Measurements from ENCODE around the gene CCDC15. TPM values are rescaled to one million over a fixed set of nuclear protein-coding genes. Genes with fewer than 3 reads are reported as not detected.

CCDC15 gene
- total RNA-seq, 2 experiments from 2014 or later = 7.7 to 8.8 TPM

GRCh38 chr11:125071435-125071834 is 117.4 kb downstream of the CCDC15 start:
- ChIA-PET POLR2A (interaction anchor here (0.6 kb wide), 1 partner anchor 48 kb away, joined by 3 read pairs; no protein-coding TSS in a partner anchor), CTCF (no interaction called here)
- Mint-ChIP-seq H3K4me1 (ENCODE audit: low read depth) (peaks cover 24% of the 10 kb centered on the region), H3K4me3 (no peak overlapping the region), H3K27ac (peak overlapping the region; percentile 60), H3K36me3 (ENCODE audit: low read depth) (no peaks in the 10 kb centered on the region), H3K27me3 (ENCODE audit: low read depth) (no peaks in the 10 kb centered on the region), H3K9me3 (ENCODE audit: insufficient read depth) (no peaks in the 10 kb centered on the region)
- DNase-seq = no peak
- no peak for ATAC-seq

GRCh38 chr11:125071846-125072217 is 117.8 kb downstream of the CCDC15 start:
- Mint-ChIP-seq H3K4me1 (ENCODE audit: low read depth) (peaks cover 24% of the 10 kb centered on the region), H3K9me3 (ENCODE audit: insufficient read depth) (no peaks in the 10 kb centered on the region), H3K4me3 (no peak overlapping the region), H3K27ac (peak overlapping the region; percentile 12), H3K36me3 (ENCODE audit: low read depth) (no peaks in the 10 kb centered on the region), H3K27me3 (ENCODE audit: low read depth) (no peaks in the 10 kb centered on the region)
- DNase-seq = no peak
- no peak for ATAC-seq
- POLR2A ChIA-PET = no interaction called here
- CTCF ChIA-PET = no interaction called here

- Mint-ChIP-seq H3K9me3 (ENCODE audit: insufficient read depth) (no peaks in the 10 kb centered on the region), H3K36me3 (ENCODE audit: low read depth) (no peaks in the 10 kb centered on the region), H3K4me1 (ENCODE audit: low read depth) (peaks cover 24% of the 10 kb centered on the region), H3K27ac (no peak overlapping the region), H3K4me3 (no peak overlapping the region), H3K27me3 (ENCODE audit: low read depth) (no peaks in the 10 kb centered on the region)
- POLR2A ChIA-PET = no interaction called here
- CTCF ChIA-PET = no interaction called here
- ATAC-seq (no peak), DNase-seq (no peak)
These were observed 118.4 kb downstream of the CCDC15 start for GRCh38 chr11:125072218-125072960.

GRCh38 chr11:125072961-125073590 is 119.1 kb downstream of the CCDC15 start:
- Mint-ChIP-seq H3K9me3 (ENCODE audit: insufficient read depth) (no peaks in the 10 kb centered on the region), H3K27me3 (ENCODE audit: low read depth) (no peaks in the 10 kb centered on the region), H3K36me3 (ENCODE audit: low read depth) (no peaks in the 10 kb centered on the region), H3K4me3 (no peak overlapping the region), H3K4me1 (ENCODE audit: low read depth) (peaks cover 24% of the 10 kb centered on the region), H3K27ac (no peak overlapping the region)
- DNase-seq = no peak
- POLR2A ChIA-PET = no interaction called here
- CTCF ChIA-PET = no interaction called here
- no peak for ATAC-seq

GRCh38 chr11:125073616-125074483 is 119.8 kb downstream of the CCDC15 start:
- H3K4me3 Mint-ChIP-seq = no peak overlapping the region
- ChIA-PET POLR2A (no interaction called here), CTCF (no interaction called here)
- H3K9me3 Mint-ChIP-seq (ENCODE audit: insufficient read depth) = no peaks in the 10 kb centered on the region
- no peaks in the 10 kb centered on the region for H3K27me3 Mint-ChIP-seq (ENCODE audit: low read depth)
- DNase-seq = no peak
- no peaks in the 10 kb centered on the region for H3K36me3 Mint-ChIP-seq (ENCODE audit: low read depth)
- H3K27ac Mint-ChIP-seq = no peak overlapping the region
- peaks cover 24% of the 10 kb centered on the region for H3K4me1 Mint-ChIP-seq (ENCODE audit: low read depth)
- no peak for ATAC-seq

GRCh38 chr11:125074511-125075241 is 120.7 kb downstream of the CCDC15 start:
- DNase-seq (no peak), ATAC-seq (no peak)
- POLR2A ChIA-PET = no interaction called here
- H3K36me3 Mint-ChIP-seq (ENCODE audit: low read depth) = no peaks in the 10 kb centered on the region
- H3K4me1 Mint-ChIP-seq (ENCODE audit: low read depth) = peaks cover 19% of the 10 kb centered on the region
- no peaks in the 10 kb centered on the region for H3K27me3 Mint-ChIP-seq (ENCODE audit: low read depth)
- no peaks in the 10 kb centered on the region for H3K9me3 Mint-ChIP-seq (ENCODE audit: insufficient read depth)
- no peak overlapping the region for H3K27ac Mint-ChIP-seq
- CTCF ChIA-PET = no interaction called here
- no peak overlapping the region for H3K4me3 Mint-ChIP-seq

GRCh38 chr11:125075242-125075625 is 121.2 kb downstream of the CCDC15 start:
- no peaks in the 10 kb centered on the region for H3K27me3 Mint-ChIP-seq (ENCODE audit: low read depth)

GRCh38 chr11:125075900-125076317 is 121.9 kb downstream of the CCDC15 start:
- no peak overlapping the region for H3K27ac Mint-ChIP-seq
- DNase-seq (no peak), ATAC-seq (no peak)
- ChIA-PET POLR2A (no interaction called here), CTCF (interaction anchor here (1.0 kb wide), 1 partner anchor 15 kb away, joined by 3 read pairs; no protein-coding TSS in a partner anchor)
- H3K36me3 Mint-ChIP-seq (ENCODE audit: low read depth) = no peaks in the 10 kb centered on the region
- H3K4me3 Mint-ChIP-seq = no peak overlapping the region
- no peaks in the 10 kb centered on the region for H3K9me3 Mint-ChIP-seq (ENCODE audit: insufficient read depth)
- peaks cover 7% of the 10 kb centered on the region for H3K4me1 Mint-ChIP-seq (ENCODE audit: low read depth)
- no peaks in the 10 kb centered on the region for H3K27me3 Mint-ChIP-seq (ENCODE audit: low read depth)

More at GRCh38 chr11:125075242-125075625, 121.2 kb downstream of the CCDC15 start:
- ATAC-seq (no peak), DNase-seq (no peak)
- Mint-ChIP-seq H3K9me3 (ENCODE audit: insufficient read depth) (no peaks in the 10 kb centered on the region), H3K36me3 (ENCODE audit: low read depth) (no peaks in the 10 kb centered on the region), H3K4me1 (ENCODE audit: low read depth) (peaks cover 13% of the 10 kb centered on the region), H3K27ac (no peak overlapping the region), H3K4me3 (no peak overlapping the region)
- ChIA-PET CTCF (no interaction called here), POLR2A (no interaction called here)

- no peak for DNase-seq
- Mint-ChIP-seq H3K36me3 (ENCODE audit: low read depth) (no peaks in the 10 kb centered on the region), H3K27me3 (ENCODE audit: low read depth) (no peaks in the 10 kb centered on the region), H3K27ac (no peak overlapping the region), H3K9me3 (ENCODE audit: insufficient read depth) (no peaks in the 10 kb centered on the region), H3K4me3 (no peak overlapping the region), H3K4me1 (ENCODE audit: low read depth) (peaks cover 1% of the 10 kb centered on the region)
- ChIA-PET CTCF (interaction anchor here (1.0 kb wide), 1 partner anchor 15 kb away, joined by 3 read pairs; no protein-coding TSS in a partner anchor), POLR2A (interaction anchor here (0.7 kb wide), 1 partner anchor 267 kb away, joined by 3 read pairs; no protein-coding TSS in a partner anchor)
- ATAC-seq = no peak
These were observed 122.5 kb downstream of the CCDC15 start for GRCh38 chr11:125076378-125076945.

GRCh38 chr11:125078016-125078415 is 124.0 kb downstream of the CCDC15 start:
- CTCF ChIA-PET = interaction anchor here (1.0 to 1.9 kb wide), 3 partner anchors 13 to 17 kb away, joined by 4 to 7 read pairs (median 5); partner anchors contain the start of gene SLC37A2

GRCh38 chr11:125078516-125079140 is 124.6 kb downstream of the CCDC15 start:
- no peaks in the 10 kb centered on the region for H3K36me3 Mint-ChIP-seq (ENCODE audit: low read depth)
- no peak overlapping the region for H3K27ac Mint-ChIP-seq

More at GRCh38 chr11:125078016-125078415, 124.0 kb downstream of the CCDC15 start:
- POLR2A ChIA-PET = no interaction called here
- H3K27ac Mint-ChIP-seq = no peak overlapping the region
- no peak overlapping the region for H3K4me3 Mint-ChIP-seq
- H3K9me3 Mint-ChIP-seq (ENCODE audit: insufficient read depth) = no peaks in the 10 kb centered on the region
- no peak for DNase-seq
- no peaks in the 10 kb centered on the region for H3K4me1 Mint-ChIP-seq (ENCODE audit: low read depth)
- H3K27me3 Mint-ChIP-seq (ENCODE audit: low read depth) = no peaks in the 10 kb centered on the region
- ATAC-seq = no peak
- H3K36me3 Mint-ChIP-seq (ENCODE audit: low read depth) = no peaks in the 10 kb centered on the region

More at GRCh38 chr11:125078516-125079140, 124.6 kb downstream of the CCDC15 start:
- Mint-ChIP-seq H3K4me3 (no peak overlapping the region), H3K27me3 (ENCODE audit: low read depth) (no peaks in the 10 kb centered on the region), H3K4me1 (ENCODE audit: low read depth) (no peaks in the 10 kb centered on the region), H3K9me3 (ENCODE audit: insufficient read depth) (no peaks in the 10 kb centered on the region)
- CTCF ChIA-PET = interaction anchor here (1.0 to 1.9 kb wide), 3 partner anchors 13 to 17 kb away, joined by 4 to 7 read pairs (median 5); partner anchors contain the start of gene SLC37A2
- POLR2A ChIA-PET = no interaction called here
- no peak for DNase-seq
- ATAC-seq = no peak
